HepG2 (cell line): Measurements from ENCODE around the gene SCP2D1. TPM values are rescaled to one million over a fixed set of nuclear protein-coding genes. Genes with fewer than 3 reads are reported as not detected.

ENCODE experiments used
- ATF7-NPFF ChIP-seq: sonication (generic); formaldehyde crosslinking; IDR thresholded peaks from 2 replicates; pipeline ENCODE4 v1.8.1; 2023; ENCODE audit warnings: mild to moderate bottlenecking, low read depth, missing genetic modification reagents, moderate library complexity
- CREM ChIP-seq, 2 experiments: sonication (generic) in 1 of 2; formaldehyde crosslinking in 1 of 2; IDR thresholded peaks; 2 replicates each; pipeline versions ENCODE4 v1.4.0 to v1.6.1; 2016 to 2020; ENCODE audit warnings: antibody characterized with exemption in 1 of 2, mild to moderate bottlenecking in 1 of 2, missing genetic modification reagents in 1 of 2
- E2F2 ChIP-seq: sonication (generic); formaldehyde crosslinking; IDR thresholded peaks from 2 replicates; pipeline ENCODE4 v1.4.0; 2020; ENCODE audit warnings: missing genetic modification reagents, borderline replicate concordance
- HMG20B ChIP-seq: conservative IDR thresholded peaks from 2 replicates; pipeline ENCODE4 v1.6.1; 2016; ENCODE audit warnings: missing genetic modification reagents, missing compliant biosample characterization
- NFAT5 ChIP-seq: sonication (generic); formaldehyde crosslinking; IDR thresholded peaks from 2 replicates; pipeline ENCODE4 v1.4.0; 2020; ENCODE audit warnings: missing genetic modification reagents
- TCF12 ChIP-seq, 2 experiments: fragments of 450-650 bp in 1 of 2; sonication (generic) in 1 of 2; formaldehyde crosslinking in 1 of 2; IDR thresholded peaks; 2 replicates each; pipeline versions ENCODE4 v1.6.1 to v1.8.0; 2017 to 2022; ENCODE audit warnings: antibody characterized with exemption in 1 of 2, mild to moderate bottlenecking in 1 of 2, missing genetic modification reagents in 1 of 2, moderate library complexity in 1 of 2
- XRCC5 ChIP-seq: fragments of 200-400 bp; formaldehyde crosslinking; optimal IDR thresholded peaks from 2 replicates; pipeline ENCODE3; 2017; ENCODE audit warnings: mild to moderate bottlenecking, low read length
- ZBTB42 ChIP-seq: sonication (generic); formaldehyde crosslinking; IDR thresholded peaks from 2 replicates; pipeline ENCODE4 v1.5.0; 2020; ENCODE audit warnings: mild to moderate bottlenecking, missing genetic modification reagents
- polyA plus RNA-seq, 8 experiments: library from polyadenylated mRNA; depleted of rRNA in 3 of 8; stranded (reverse) in 7 of 8; unstranded in 1 of 8; fragments of >200 nt; fragmentation: Illumina TruSeq in 4 of 8; extraction: Trizol in 4 of 8; gene quantifications; 2 replicates each; pipeline versions ENCODE4 v1.2.1 to v1.2.3, GENCODE V29; 2011 to 2016; ENCODE audit warnings: low read depth in 4 of 8, missing spikeins in 1 of 8, mixed read lengths in 1 of 8; ENCODE audit not compliant: insufficient read depth in 1 of 8
- total RNA-seq, 5 experiments: library from RNA; depleted of rRNA; stranded (reverse); fragments of >200 nt; fragmentation: Illumina TruSeq; extraction: Trizol; gene quantifications; 2 replicates each; pipeline ENCODE4 v1.2.3, GENCODE V29; 2016; ENCODE audit warnings: low read depth in 1 of 5
- TF ChIP-seq, protein P1 (sequence below): sonication (generic); formaldehyde crosslinking; conservative IDR thresholded peaks from 2 replicates; pipeline ENCODE4 v1.5.0; 2020; ENCODE audit warnings: missing genetic modification reagents
- TF ChIP-seq, protein P2 (sequence below): sonication (generic); formaldehyde crosslinking; conservative IDR thresholded peaks from 2 replicates; pipeline ENCODE4 v1.4.0; 2020; ENCODE audit warnings: missing genetic modification reagents
- TF ChIP-seq, protein P3 (sequence below): IDR thresholded peaks from 2 replicates; pipeline ENCODE4 v1.4.0; 2020; ENCODE audit warnings: mild to moderate bottlenecking, missing genetic modification reagents
- TF ChIP-seq, protein P4 (sequence below): IDR thresholded peaks from 2 replicates; pipeline ENCODE4 v1.6.1; 2016; ENCODE audit warnings: control low read depth

The SCP2D1 gene
- total and polyA plus RNA-seq, 2 of the 13 experiments (the other 11 are each of a cell fraction or from before 2014, with no cell fraction given), result not detected

GRCh38 chr20:18793625-18794427, 19.8 kb upstream of the SCP2D1 start (continued):
- TF ChIP-seq E2F2, result peak; percentile 91; the same call in 1 of the 2 replicates
- TF ChIP-seq ZBTB42 (CRISPR knock-in tag), result no peak
- TF ChIP-seq, protein P1, sequence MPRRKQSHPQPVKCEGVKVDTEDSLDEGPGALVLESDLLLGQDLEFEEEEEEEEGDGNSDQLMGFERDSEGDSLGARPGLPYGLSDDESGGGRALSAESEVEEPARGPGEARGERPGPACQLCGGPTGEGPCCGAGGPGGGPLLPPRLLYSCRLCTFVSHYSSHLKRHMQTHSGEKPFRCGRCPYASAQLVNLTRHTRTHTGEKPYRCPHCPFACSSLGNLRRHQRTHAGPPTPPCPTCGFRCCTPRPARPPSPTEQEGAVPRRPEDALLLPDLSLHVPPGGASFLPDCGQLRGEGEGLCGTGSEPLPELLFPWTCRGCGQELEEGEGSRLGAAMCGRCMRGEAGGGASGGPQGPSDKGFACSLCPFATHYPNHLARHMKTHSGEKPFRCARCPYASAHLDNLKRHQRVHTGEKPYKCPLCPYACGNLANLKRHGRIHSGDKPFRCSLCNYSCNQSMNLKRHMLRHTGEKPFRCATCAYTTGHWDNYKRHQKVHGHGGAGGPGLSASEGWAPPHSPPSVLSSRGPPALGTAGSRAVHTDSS (CRISPR knock-in tag), result peak; percentile 61; the same call in 1 of the 2 replicates
- TF ChIP-seq, protein P2, sequence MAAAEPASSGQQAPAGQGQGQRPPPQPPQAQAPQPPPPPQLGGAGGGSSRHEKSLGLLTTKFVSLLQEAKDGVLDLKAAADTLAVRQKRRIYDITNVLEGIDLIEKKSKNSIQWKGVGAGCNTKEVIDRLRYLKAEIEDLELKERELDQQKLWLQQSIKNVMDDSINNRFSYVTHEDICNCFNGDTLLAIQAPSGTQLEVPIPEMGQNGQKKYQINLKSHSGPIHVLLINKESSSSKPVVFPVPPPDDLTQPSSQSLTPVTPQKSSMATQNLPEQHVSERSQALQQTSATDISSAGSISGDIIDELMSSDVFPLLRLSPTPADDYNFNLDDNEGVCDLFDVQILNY, result peak; percentile 24; the same call in 1 of the 2 replicates
- TF ChIP-seq, protein P3, sequence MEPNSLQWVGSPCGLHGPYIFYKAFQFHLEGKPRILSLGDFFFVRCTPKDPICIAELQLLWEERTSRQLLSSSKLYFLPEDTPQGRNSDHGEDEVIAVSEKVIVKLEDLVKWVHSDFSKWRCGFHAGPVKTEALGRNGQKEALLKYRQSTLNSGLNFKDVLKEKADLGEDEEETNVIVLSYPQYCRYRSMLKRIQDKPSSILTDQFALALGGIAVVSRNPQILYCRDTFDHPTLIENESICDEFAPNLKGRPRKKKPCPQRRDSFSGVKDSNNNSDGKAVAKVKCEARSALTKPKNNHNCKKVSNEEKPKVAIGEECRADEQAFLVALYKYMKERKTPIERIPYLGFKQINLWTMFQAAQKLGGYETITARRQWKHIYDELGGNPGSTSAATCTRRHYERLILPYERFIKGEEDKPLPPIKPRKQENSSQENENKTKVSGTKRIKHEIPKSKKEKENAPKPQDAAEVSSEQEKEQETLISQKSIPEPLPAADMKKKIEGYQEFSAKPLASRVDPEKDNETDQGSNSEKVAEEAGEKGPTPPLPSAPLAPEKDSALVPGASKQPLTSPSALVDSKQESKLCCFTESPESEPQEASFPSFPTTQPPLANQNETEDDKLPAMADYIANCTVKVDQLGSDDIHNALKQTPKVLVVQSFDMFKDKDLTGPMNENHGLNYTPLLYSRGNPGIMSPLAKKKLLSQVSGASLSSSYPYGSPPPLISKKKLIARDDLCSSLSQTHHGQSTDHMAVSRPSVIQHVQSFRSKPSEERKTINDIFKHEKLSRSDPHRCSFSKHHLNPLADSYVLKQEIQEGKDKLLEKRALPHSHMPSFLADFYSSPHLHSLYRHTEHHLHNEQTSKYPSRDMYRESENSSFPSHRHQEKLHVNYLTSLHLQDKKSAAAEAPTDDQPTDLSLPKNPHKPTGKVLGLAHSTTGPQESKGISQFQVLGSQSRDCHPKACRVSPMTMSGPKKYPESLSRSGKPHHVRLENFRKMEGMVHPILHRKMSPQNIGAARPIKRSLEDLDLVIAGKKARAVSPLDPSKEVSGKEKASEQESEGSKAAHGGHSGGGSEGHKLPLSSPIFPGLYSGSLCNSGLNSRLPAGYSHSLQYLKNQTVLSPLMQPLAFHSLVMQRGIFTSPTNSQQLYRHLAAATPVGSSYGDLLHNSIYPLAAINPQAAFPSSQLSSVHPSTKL (CRISPR knock-in tag), result peak; percentile 66; the same call in 1 of the 2 replicates
- no peak for TF ChIP-seq TCF12 (IDR thresholded peaks at IDR 0.05)
- no peak for TF ChIP-seq TCF12 (CRISPR knock-in tag; IDR thresholded peaks at IDR 0.05)
- TF ChIP-seq NFAT5, result peak; percentile 95
- peak; percentile 75 for TF ChIP-seq XRCC5
- TF ChIP-seq, protein P4, sequence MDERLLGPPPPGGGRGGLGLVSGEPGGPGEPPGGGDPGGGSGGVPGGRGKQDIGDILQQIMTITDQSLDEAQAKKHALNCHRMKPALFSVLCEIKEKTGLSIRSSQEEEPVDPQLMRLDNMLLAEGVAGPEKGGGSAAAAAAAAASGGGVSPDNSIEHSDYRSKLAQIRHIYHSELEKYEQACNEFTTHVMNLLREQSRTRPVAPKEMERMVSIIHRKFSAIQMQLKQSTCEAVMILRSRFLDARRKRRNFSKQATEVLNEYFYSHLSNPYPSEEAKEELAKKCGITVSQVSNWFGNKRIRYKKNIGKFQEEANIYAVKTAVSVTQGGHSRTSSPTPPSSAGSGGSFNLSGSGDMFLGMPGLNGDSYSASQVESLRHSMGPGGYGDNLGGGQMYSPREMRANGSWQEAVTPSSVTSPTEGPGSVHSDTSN (CRISPR knock-in tag), result no peak
- TF ChIP-seq CREM (IDR thresholded peaks at IDR 0.05), result peak; percentile 100
- TF ChIP-seq CREM (CRISPR knock-in tag; IDR thresholded peaks at IDR 0.05), result peak; percentile 78; the same call in 1 of the 2 replicates
- no peak; the same call in 1 of the 2 replicates for TF ChIP-seq HMG20B
- no peak for TF ChIP-seq ATF7-NPFF (CRISPR knock-in tag)
